ENCODE results near the gene TRIM73.
"Not testable (repeated sequence)": the region's sequence is repeated elsewhere in the genome, so short reads cannot be mapped to it uniquely, and the experiment has no call there.

- TF ChIP-seq POLR2A (IDR thresholded peaks at IDR 0.05); CTCF (IDR thresholded peaks at IDR 0.05 in 4 of 5, conservative IDR thresholded peaks at IDR 0.05 in 1 of 5): not testable (repeated sequence)
Observed at GRCh38 chr7:75400575-75400974, 5.1 kb downstream of the TRIM73 start.
